GM12892 (cell line): Measurements from ENCODE around the gene SCRN3.
"Not testable (repeated sequence)": the region's sequence is repeated elsewhere in the genome, so short reads cannot be mapped to it uniquely, and the experiment has no call there.

Experiments used
- DNase-seq: peaks from one replicate; pipeline ENCODE4 v3.0.0; 2011; ENCODE audit not compliant: insufficient read length
- FAIRE-seq: peaks from 2 replicates; lab custom pipeline; 2011; peaks lifted over from hg19 to GRCh38; lab: Jason Lieb, UNC
- POLR2A ChIP-seq: IDR thresholded peaks from 2 replicates; pipeline ENCODE4 v1.6.1; 2011; ENCODE audit warnings: low read depth, low read length, control low read depth
- POLR2AphosphoS5 ChIP-seq: IDR thresholded peaks from 2 replicates; pipeline ENCODE4 v1.6.1; 2011; ENCODE audit warnings: low read depth, low read length, control low read depth
- TAF1 ChIP-seq: IDR thresholded peaks from 2 replicates; pipeline ENCODE4 v1.6.1; 2011; ENCODE audit warnings: low read depth, mild to moderate bottlenecking, control low read depth, low read length, borderline replicate concordance

The SCRN3 gene

GRCh38 chr2:174383796-174384195, 11.7 kb upstream of the SCRN3 start:
- TF ChIP-seq TAF1, result no peak
- TF ChIP-seq POLR2AphosphoS5, result no peak
- no peak for TF ChIP-seq POLR2A
- FAIRE-seq (no peak), DNase-seq (no peak)

GRCh38 chr2:174385201-174385600, 10.3 kb upstream of the SCRN3 start:
- FAIRE-seq (no peak), DNase-seq (no peak)
- TF ChIP-seq TAF1 (no peak), POLR2AphosphoS5 (no peak), POLR2A (no peak)

GRCh38 chr2:174388706-174389105, 6.8 kb upstream of the SCRN3 start:
- DNase-seq, result not testable (repeated sequence)

GRCh38 chr2:174389542-174389941, 6.0 kb upstream of the SCRN3 start:
- FAIRE-seq (no peak), DNase-seq (no peak)
- TF ChIP-seq TAF1 (no peak), POLR2A (no peak), POLR2AphosphoS5 (no peak)

More at GRCh38 chr2:174388706-174389105, 6.8 kb upstream of the SCRN3 start:
- FAIRE-seq, result not testable (repeated sequence)

GRCh38 chr2:174390303-174390702, 5.2 kb upstream of the SCRN3 start:
- DNase-seq, FAIRE-seq: not testable (repeated sequence)

- TF ChIP-seq TAF1 (no peak), POLR2A (no peak), POLR2AphosphoS5 (no peak)
- FAIRE-seq (no peak), DNase-seq (no peak)
Observed at GRCh38 chr2:174392706-174393105, 2.8 kb upstream of the SCRN3 start.

- DNase-seq (no peak), FAIRE-seq (no peak)
- TF ChIP-seq POLR2AphosphoS5 (no peak), TAF1 (no peak), POLR2A (no peak)
Observed at GRCh38 chr2:174395969-174396630, 570 bp downstream of the SCRN3 start.

GRCh38 chr2:174397773-174398172, 2.2 kb downstream of the SCRN3 start:
- TF ChIP-seq POLR2A (no peak), POLR2AphosphoS5 (no peak), TAF1 (no peak)
- no peak for DNase-seq
- no peak for FAIRE-seq

GRCh38 chr2:174399171-174399570, 3.6 kb downstream of the SCRN3 start:
- FAIRE-seq (no peak), DNase-seq (no peak)
- TF ChIP-seq TAF1, result no peak
- TF ChIP-seq POLR2A, result no peak
- no peak for TF ChIP-seq POLR2AphosphoS5

- DNase-seq (no peak), FAIRE-seq (no peak)
- no peak for TF ChIP-seq POLR2A
Observed at GRCh38 chr2:174400853-174401252, 5.3 kb downstream of the SCRN3 start.

- FAIRE-seq (no peak), DNase-seq (no peak)
- TF ChIP-seq TAF1, result no peak
- TF ChIP-seq POLR2AphosphoS5, result no peak
- no peak for TF ChIP-seq POLR2A
Observed at GRCh38 chr2:174403628-174404027, 8.1 kb downstream of the SCRN3 start.

GRCh38 chr2:174410039-174410438, 14.5 kb downstream of the SCRN3 start:
- FAIRE-seq, DNase-seq: not testable (repeated sequence)

- no peak for FAIRE-seq
- no peak for DNase-seq
- TF ChIP-seq TAF1 (no peak), POLR2A (no peak), POLR2AphosphoS5 (no peak)
Observed at GRCh38 chr2:174412256-174412655, 16.7 kb downstream of the SCRN3 start.

GRCh38 chr2:174428214-174428613, 32.7 kb downstream of the SCRN3 start:
- FAIRE-seq (peak; percentile 57), DNase-seq (no peak)
- TF ChIP-seq POLR2A (no peak), TAF1 (no peak), POLR2AphosphoS5 (no peak)
